ENCODE results near the gene OR52H1. TPM values are rescaled to one million over a fixed set of nuclear protein-coding genes. Genes with fewer than 3 reads are reported as not detected.

The OR52H1 gene
- total and polyA plus RNA-seq, 9 of the 15 experiments (the other 6 are each of a cell fraction or from before 2014, with no cell fraction given), result 0.15 TPM; not detected in 8

- TF ChIP-seq E2F6 (IDR thresholded peaks at IDR 0.05; ENCODE audit: borderline replicate concordance in 1 of 2, extremely low read depth in 1 of 2, insufficient read depth in 1 of 2, insufficient read length in 1 of 2, low read depth in 1 of 2, low read length in 1 of 2, poor library complexity in 1 of 2, severe bottlenecking in 1 of 2) (no peak), ZNF79 (CRISPR knock-in tag; IDR thresholded peaks at IDR 0.05; ENCODE audit: low read depth) (no peak), FOXA3 (CRISPR knock-in tag; conservative IDR thresholded peaks at IDR 0.05 in 1 of 2, IDR thresholded peaks at IDR 0.05 in 1 of 2) (no peak; a peak in 1 of 4 replicates), ARNT (IDR thresholded peaks at IDR 0.05) (peak; percentile 66 to 80; a peak in 2 of 4 replicates), SRF (CRISPR knock-in tag; IDR thresholded peaks at IDR 0.05) (no peak), CREB3L1 (IDR thresholded peaks at IDR 0.05; ENCODE audit: borderline replicate concordance, low read depth) (peak; percentile 22; the same call in 1 of the 2 replicates), ZNF445 (CRISPR knock-in tag; IDR thresholded peaks at IDR 0.05; ENCODE audit: low read depth) (no peak), GTF2B (IDR thresholded peaks at IDR 0.05; ENCODE audit: extremely low read depth, insufficient read length) (no peak), HEY1 (CRISPR knock-in tag; IDR thresholded peaks at IDR 0.05; ENCODE audit: borderline replicate concordance) (no peak), ZNF668 (CRISPR knock-in tag; IDR thresholded peaks at IDR 0.05) (no peak), KDM5B (IDR thresholded peaks at IDR 0.05; ENCODE audit: insufficient replicate concordance, low read depth, low read length) (no peak), NFE2L1 (tag; IDR thresholded peaks at IDR 0.05; ENCODE audit: borderline replicate concordance, low read depth) (no peak), GTF2E2 (tag; IDR thresholded peaks at IDR 0.05) (no peak), HMBOX1 (IDR thresholded peaks at IDR 0.05) (peak; percentile 45), NR0B1 (IDR thresholded peaks at IDR 0.05; ENCODE audit: partially characterized antibody) (no peak), NBN (IDR thresholded peaks at IDR 0.05; ENCODE audit: low read depth) (peak; percentile 88; the same call in 1 of the 2 replicates), POLR2G (IDR thresholded peaks at IDR 0.05; ENCODE audit: low read depth, low read length) (peak; percentile 51; the same call in 1 of the 2 replicates), ZNF146 (CRISPR knock-in tag; IDR thresholded peaks at IDR 0.05; ENCODE audit: unreplicated experiment) (no peak), SAFB2 (IDR thresholded peaks at IDR 0.05; ENCODE audit: borderline replicate concordance, low read depth, low read length, severe bottlenecking) (no peak)
Observed at GRCh38 chr11:5596607-5597201, 48.4 kb upstream of the OR52H1 start, which contains the start of gene TRIM6 (continued).
